Activated CD8-positive, alpha-beta memory T cell treated with anti-CD3 and anti-CD28 coated beads, Interleukin-2, amount 50 U/mL, for 1 hour (primary cell): ENCODE measurements around the gene TTLL1.
"Not testable (repeated sequence)": the region's sequence is repeated elsewhere in the genome, so short reads cannot be mapped to it uniquely, and the experiment has no call there.

Experiments used
- DNase-seq: peaks from one replicate; pipeline ENCODE4 v3.0.0-alpha.2; 2020; ENCODE audit errors: extremely low read depth

The TTLL1 gene

DNA sequence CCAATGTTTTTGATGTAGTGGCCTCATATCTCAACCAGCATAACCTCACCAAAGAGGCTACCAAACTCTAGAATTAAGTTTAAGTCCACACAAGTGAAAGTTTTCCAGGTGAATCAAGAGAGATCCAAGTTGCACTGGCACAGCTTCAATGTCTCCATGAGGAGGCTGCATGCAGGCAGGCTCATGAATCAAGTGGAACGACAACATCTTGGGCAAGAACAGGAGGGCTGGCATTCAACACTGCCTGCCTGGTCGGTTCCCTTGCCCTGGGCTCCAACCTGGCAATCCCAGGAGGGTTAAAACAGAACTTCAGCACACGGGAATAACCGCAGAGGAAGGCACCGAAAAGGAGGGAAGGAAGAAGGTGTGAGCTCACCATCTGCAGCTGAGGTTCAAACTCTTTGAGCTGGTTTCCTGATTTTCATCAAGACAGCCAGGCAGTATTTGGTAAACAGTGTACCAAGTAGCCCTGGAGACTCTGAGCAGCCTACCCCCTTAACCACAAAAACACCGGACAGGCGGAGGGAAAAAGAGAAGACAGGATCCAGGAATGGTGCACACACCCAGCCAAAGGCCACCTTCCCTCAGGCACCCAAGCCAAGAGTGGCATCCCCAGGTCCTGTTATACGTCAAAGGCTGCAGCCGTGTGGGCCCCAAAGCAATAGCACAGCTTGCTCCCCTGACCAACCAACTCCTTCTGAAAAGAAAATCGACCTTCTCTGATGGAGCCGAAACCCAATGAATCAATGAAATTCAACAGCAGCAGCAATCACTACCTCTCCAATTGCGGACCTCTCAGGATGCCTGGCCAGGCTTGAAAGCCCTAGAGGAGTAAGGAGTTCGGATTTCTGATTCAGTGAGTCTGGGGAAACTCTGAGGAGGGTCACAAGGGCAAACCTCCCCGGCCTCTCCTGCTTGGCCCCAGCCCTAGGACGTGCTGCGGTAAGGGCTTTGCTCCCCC lies 75.6 kb downstream of the TTLL1 start:
- no peak for DNase-seq

- no peak for DNase-seq
Measured at GRCh38 chr22:43012390-43012789, 76.8 kb downstream of the TTLL1 start.

- DNase-seq, result no peak
Measured at GRCh38 chr22:43011079-43011478, 78.1 kb downstream of the TTLL1 start.

DNA sequence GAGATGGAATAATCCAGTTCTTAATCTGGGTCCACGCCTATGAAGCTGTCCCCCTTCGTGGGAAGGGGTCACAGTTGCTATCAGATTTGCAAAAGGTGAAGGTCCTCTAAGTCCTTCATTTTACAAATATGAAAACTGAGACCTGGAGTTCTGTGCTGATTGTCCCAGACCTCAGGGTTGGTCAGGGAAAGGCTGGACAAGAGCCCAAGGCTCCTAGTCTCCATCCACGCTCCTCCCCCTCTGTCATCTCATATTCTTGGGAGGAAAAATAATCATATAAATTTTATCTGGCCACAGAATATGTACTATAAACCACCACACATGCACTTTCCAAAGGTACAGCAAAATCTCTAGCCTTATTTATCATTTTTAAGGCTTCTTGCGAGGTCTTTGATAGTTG lies 79.7 kb downstream of the TTLL1 start:
- no peak for DNase-seq

DNA sequence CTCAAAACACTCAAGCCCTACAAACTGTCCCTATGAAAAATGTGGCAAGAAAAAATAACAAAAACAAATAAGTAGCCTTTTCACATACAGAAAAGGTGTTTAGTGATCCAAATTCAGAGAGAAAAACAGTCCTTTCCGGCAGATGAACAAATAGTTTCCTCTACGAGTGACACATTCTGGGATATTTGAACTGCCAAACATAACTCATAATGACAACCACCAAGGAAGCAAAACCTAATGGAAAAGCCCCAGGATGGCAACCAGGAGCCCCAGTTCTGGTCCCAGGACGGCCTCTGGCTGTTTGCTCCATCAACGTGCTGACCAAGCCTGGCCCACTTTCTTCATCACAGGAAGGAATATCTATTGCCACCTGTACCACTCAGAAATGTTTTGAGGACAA lies 80.3 kb downstream of the TTLL1 start:
- no peak for DNase-seq

DNA sequence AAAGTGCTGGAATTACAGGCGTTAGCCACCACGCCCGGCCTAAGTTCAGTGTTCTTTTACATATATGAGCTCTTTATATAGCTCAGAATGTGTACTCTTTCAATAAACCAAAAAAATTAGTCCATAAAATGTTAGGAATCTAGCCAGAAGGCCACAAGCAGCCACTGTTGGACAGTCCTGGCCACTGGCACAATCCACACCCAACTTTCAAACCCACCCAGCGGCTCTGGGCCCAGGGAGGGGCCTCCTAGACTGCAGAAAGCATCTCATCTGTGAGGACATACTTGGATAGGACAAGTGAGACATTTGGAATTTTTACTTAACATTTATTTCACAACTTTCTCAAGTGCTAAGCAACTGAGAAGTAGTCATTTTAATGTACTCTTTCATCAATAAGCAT lies 80.7 kb downstream of the TTLL1 start:
- no peak for DNase-seq

DNA sequence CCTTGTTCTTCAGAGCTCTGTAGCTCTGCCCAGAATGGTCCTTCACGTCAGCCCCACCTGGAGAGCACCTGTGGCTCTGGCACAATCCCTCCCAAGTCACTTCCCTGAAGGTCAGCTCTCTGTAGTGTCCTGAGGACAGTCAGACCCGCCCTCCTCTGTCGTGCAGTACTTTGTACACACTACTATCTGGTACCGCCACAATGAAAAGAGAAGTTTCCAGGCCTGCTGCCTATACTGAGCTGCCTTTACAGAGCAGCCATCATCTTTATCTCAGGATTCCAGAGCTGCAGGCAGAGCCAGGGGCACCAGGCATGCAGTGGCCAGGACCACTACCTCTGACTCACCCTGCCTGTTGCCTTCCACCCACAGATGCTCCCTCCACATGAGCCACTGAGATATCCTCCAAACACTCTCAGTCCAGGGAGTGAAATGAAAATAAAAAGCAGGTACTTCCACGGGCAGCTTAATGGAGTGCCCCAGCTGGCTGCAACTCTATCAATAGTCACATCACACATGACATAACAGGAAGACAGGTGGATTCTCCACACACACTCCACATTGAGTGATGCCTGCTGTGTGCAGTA lies 81.6 kb downstream of the TTLL1 start:
- DNase-seq, result no peak

DNA sequence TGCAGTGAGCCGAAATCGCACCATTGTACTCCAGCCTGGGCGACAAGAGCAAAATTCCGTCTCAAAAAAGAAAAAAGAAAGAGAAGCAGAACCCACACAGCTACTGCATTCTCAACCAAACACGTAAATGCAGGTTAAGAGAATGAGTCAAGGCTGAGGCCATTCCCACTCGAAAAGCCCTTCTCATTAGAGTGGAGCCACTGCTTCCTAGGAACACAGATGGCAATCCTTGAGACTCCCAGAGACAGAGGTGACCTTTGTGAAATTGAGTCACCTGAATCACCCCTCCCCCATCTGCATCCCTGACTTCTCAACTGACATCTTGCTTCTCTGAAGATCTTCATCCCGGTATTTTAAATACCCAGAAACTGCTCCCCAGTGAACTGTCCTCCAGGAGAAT lies 82.4 kb downstream of the TTLL1 start:
- no peak for DNase-seq

DNA sequence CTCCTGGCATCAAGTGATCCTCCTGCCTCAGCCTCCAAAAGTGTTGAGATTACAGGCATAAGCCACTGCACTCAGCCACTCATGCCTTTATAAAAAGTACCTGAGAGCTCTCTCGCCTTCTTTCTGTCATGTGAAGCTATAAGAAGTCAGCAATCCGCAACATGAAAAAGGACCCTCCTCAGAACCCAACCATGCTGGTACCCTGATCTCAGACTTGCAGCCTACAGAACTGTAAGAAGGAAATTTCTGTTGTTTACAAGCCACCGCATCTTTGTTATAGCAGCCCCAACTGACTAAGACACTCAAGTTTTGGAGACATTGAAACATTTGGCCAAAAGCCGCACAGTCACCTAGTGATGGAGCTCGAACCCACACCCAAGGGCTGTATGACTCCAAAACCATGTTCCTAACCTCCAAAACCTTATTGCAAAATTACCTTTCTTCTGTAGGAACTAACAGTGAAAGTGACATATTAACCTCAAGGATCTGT lies 83.1 kb downstream of the TTLL1 start:
- DNase-seq, result no peak

GRCh38 chr22:43005106-43005505 lies 84.1 kb downstream of the TTLL1 start:
- no peak for DNase-seq

DNA sequence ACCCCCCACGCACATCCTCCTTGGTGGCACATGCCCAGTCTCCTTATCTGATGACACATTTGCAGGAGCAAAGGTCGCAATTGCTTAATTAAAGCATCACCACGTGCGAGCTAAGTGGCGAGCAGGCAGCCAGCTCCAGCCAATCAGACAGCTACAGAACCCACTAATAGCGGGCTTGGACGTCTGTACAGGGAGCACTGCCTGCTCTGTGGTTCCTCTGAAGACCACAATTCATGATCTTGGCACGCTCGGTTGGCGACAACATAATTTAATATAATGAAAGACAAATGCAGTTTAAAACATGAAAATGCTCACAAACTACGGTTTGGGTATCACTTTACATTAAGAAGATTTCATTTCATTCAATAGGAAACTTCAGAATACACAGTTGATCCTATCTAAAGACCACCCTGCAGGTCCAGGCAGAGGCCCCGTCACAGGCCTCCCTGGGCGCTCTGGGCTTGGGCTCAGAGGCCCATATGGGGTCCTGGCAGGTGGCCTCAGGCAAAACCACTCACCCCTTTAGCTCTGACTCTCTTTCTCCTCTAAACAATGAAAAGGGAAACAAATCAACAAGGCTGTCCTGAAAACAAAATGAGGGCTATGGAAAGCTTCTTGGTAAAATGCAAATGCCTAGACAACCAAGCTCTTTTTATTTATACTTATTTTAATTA lies 84.7 kb downstream of the TTLL1 start:
- no peak for DNase-seq

DNA sequence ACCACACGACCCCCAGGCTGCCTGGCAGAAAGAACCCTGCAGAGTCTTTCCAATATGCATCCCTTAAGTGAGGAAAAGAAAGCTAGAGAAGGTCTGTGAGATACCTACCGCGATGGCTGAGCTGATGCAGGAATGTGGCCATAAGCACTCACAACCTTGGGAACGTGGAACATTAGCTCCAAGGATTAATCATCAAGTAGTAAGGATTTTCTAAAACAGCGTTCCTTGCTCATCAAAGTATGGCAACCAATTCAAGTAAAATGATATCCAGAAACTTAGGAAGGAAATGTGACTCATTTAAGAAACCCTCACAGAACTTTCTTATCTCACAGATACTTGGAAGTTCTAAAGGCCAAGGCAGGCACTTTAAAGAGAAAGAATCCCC lies 87.0 kb downstream of the TTLL1 start:
- DNase-seq, result no peak

DNA sequence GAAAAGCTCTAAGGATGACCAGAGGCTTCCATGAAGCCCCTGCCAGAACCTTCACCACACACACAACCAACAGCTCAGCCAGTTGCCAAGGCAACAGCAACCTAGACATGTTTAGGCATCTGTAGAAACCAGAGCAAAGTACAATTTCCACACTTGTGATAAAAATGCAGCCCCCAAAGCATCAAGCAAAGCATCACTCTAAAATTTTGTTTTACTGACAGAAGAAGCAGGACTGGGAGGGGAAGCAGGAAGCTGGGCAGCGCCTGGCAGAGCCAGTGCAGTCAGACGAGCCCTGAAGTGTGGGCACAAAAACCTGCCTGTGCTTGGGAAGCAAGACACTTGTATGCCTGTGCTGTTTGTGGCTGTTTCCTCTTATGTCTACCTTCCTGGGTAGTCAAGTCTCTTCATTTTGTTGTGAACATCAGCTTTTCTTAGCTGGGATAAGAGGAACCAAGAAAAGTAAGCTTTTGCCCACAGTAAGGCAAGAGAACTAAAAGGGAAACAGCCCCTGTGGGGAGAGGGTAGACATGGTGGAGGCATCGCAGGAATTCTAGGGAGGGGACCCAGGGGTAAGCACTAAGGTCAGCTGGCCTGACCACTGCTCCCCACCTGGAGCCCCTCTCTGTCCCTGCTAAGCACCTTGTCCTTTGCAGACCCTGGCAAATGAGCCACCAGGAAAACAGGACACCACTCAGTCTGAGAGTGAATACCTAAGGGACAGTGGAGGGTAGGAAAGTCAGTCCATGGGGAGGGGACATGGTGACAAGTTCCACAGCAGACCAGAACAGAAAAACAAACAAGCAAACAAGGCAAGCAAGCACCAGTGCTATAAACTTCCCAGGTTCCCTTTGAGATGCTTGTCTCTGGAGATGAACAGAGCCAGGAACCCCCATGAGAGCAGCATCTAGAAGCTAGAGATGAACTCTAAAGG lies 87.7 kb downstream of the TTLL1 start:
- DNase-seq, result no peak

- DNase-seq, result no peak
Measured at GRCh38 chr22:43000441-43001175, 88.6 kb downstream of the TTLL1 start.

- DNase-seq, result no peak
Measured at GRCh38 chr22:42997582-42998090, 91.6 kb downstream of the TTLL1 start.

DNA sequence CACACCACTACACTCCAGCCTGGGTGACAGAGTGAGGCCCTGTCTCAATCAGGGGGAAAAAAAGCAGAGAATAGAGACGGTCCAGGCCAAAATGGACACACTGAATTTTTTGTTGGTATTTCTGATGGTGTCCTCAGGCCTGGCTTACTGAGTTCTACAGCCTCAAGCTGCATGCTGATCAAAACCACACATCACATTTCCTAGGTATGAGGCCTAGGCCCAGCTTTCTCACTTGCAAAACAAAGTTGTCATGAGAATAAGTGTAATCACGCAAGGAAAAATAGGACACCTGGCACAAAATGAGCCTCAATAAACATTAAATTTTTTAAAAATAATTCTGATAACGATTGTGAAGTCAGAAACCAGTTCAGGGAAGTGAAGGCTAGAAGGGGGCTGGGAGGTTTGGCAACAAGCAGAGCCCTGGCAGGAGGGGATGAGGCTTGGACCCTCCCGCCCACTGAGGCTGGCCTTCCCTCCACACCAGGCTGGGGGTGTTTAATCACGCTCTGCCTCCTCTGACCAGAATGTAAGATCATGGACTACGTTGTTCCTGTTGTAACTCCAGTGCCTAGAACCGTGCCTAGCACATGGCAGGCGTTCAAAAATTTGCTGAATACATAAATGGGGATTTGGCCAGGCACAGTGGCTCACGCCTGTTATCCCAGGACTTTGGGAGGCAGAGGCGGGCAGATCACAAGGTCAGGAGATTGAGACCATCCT lies 92.4 kb downstream of the TTLL1 start:
- DNase-seq, result no peak

GRCh38 chr22:42995654-42996053 lies 93.5 kb downstream of the TTLL1 start:
- DNase-seq, result not testable (repeated sequence)

DNA sequence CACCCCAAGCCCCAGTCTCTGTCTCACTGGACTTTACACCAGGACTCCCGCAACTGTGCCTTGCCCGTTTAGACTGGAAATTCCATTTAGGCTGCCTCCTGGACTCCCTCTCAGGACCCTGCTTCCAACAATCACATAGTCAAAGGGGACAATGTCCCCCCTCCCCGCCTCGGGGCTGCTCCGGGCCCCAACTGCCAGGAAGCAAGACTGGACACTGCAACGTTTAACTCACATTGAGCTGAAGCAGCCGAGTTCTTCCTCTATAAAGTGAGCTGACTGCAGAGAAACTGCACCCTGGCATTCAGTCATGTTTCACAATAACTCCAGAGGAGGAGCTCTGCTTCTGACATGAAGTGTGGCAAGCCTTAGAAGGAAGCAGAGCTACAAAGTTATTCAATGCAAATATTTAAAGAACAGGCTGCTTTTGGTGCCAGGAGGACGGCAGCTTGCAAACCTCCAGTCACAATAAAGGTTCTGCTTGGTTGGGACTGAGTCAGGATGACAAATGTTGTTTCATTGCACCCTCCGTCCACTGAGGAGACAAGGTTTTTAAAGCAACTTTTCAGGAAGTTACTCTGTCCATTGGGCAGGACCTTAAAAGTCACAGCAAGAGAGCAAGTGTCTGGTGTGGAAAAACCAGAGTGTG lies 94.2 kb downstream of the TTLL1 start:
- no peak for DNase-seq

DNA sequence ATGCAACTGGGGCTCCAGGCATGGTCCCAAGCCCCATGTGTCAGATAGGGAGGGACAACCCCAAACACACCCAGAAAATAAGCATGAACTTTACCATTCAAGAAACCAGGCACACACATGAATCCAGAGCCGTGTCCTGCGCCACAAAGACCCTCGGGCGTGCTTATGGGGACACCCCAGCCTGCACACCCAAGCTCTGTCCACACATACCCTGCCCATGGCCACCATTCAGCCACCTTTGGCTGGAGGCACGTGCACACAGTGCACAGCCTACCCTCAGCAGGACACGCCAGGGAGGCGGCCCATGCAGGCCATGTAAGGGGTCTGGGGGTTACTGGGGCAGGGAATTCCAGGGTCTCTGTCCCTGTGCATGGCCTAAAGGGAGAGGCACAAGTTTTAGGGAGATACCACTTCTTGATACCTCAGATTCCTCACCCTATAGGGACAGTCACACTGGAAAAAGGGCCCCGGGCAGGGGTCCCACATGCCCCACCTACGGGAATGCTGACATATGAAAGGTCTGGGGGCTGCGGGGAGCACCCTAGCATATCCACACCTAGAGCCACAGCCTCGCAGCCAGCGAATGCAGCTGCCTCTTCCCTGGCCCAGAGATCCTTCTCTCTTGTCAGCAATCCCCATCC lies 94.8 kb downstream of the TTLL1 start:
- no peak for DNase-seq
